GDM1 (cell line): ENCODE results near the gene DEPDC1B.
"Not testable (repeated sequence)": the region's sequence is repeated elsewhere in the genome, so short reads cannot be mapped to it uniquely, and the experiment has no call there.

ENCODE experiments used
- DNase-seq: peaks from one replicate; lab custom pipeline; 2025; lab: John Stamatoyannopoulos, UW

Gene DEPDC1B

GRCh38 chr5:60584304-60584703 is 115.7 kb downstream of the DEPDC1B start:
- no peak for DNase-seq

- no peak for DNase-seq
Measured at GRCh38 chr5:60583616-60584015, 116.3 kb downstream of the DEPDC1B start.

GRCh38 chr5:60578315-60578714 is 121.7 kb downstream of the DEPDC1B start:
- no peak for DNase-seq

GRCh38 chr5:60577116-60577515 is 122.8 kb downstream of the DEPDC1B start:
- DNase-seq, result no peak

- no peak for DNase-seq
Measured at GRCh38 chr5:60576425-60576824, 123.5 kb downstream of the DEPDC1B start.

GRCh38 chr5:60568646-60569045 is 131.3 kb downstream of the DEPDC1B start:
- no peak for DNase-seq

- DNase-seq, result no peak
Measured at GRCh38 chr5:60563696-60564324, 136.2 kb downstream of the DEPDC1B start.

- DNase-seq, result not testable (repeated sequence)
Measured at GRCh38 chr5:60553291-60553690, 146.7 kb downstream of the DEPDC1B start.

GRCh38 chr5:60551829-60552228 is 148.1 kb downstream of the DEPDC1B start:
- no peak for DNase-seq

GRCh38 chr5:60551250-60551649 is 148.7 kb downstream of the DEPDC1B start:
- DNase-seq, result no peak

GRCh38 chr5:60550311-60550710 is 149.7 kb downstream of the DEPDC1B start:
- no peak for DNase-seq

GRCh38 chr5:60549841-60550240 is 150.1 kb downstream of the DEPDC1B start:
- no peak for DNase-seq
